ENCODE measurements around the gene SPTBN5.

Gene SPTBN5

DNA sequence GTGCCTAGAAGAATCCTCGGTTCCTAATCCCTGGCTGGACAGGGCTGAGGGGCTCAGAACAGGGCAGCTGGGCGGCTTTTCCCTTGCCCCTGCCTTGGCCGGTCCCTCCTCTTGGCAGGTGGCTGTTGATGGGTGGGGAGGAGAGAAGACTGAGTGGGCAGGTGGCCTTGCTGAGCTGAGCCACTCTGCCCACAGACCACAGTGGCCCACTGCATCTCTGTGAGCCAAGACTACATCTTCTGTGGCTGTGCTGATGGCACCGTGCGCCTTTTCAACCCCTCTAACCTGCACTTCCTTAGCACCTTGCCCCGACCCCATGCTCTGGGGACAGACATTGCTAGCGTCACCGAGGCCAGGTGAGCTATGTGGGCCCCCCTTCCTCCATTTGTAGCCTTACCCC is 80.4 kb downstream of the SPTBN5 start:
- Histone ChIP-seq H3K27ac (ENCODE audit: low read depth, low read length, poor library complexity, severe bottlenecking) (no peak overlapping the region), H2AFZ (ENCODE audit: low read length) (no peak overlapping the region), H3K4me3 (ENCODE audit: low read depth, low read length, poor library complexity, severe bottlenecking) (no peak overlapping the region), H3K9me2 (ENCODE audit: low read depth, low read length) (no peaks in the 10 kb centered on the region), H3K4me1 (ENCODE audit: insufficient read depth, low read length, severe bottlenecking) (peaks cover 21% of the 10 kb centered on the region), H3F3A (ENCODE audit: insufficient read depth, low read length) (no peaks in the 10 kb centered on the region), H3K9ac (ENCODE audit: low read length) (no peak overlapping the region), H4K20me1 (ENCODE audit: insufficient read depth, low read length) (no peaks in the 10 kb centered on the region), H3K9me3 (ENCODE audit: low read length) (no peaks in the 10 kb centered on the region), H3K79me2 (ENCODE audit: insufficient read depth, low read length) (no peaks in the 10 kb centered on the region), H3K4me2 (ENCODE audit: low read length) (no peak overlapping the region), H3K36me3 (ENCODE audit: insufficient read depth, low read length) (peaks cover 5% of the 10 kb centered on the region; the same call in 1 of the 2 replicates), H3K27me3 (ENCODE audit: insufficient read depth, low read length) (no peaks in the 10 kb centered on the region)
- TF ChIP-seq, protein P1, sequence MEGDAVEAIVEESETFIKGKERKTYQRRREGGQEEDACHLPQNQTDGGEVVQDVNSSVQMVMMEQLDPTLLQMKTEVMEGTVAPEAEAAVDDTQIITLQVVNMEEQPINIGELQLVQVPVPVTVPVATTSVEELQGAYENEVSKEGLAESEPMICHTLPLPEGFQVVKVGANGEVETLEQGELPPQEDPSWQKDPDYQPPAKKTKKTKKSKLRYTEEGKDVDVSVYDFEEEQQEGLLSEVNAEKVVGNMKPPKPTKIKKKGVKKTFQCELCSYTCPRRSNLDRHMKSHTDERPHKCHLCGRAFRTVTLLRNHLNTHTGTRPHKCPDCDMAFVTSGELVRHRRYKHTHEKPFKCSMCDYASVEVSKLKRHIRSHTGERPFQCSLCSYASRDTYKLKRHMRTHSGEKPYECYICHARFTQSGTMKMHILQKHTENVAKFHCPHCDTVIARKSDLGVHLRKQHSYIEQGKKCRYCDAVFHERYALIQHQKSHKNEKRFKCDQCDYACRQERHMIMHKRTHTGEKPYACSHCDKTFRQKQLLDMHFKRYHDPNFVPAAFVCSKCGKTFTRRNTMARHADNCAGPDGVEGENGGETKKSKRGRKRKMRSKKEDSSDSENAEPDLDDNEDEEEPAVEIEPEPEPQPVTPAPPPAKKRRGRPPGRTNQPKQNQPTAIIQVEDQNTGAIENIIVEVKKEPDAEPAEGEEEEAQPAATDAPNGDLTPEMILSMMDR (IDR thresholded peaks at IDR 0.05; ENCODE audit: low read length) = no peak
- TF ChIP-seq EZH2 (IDR thresholded peaks at IDR 0.05; ENCODE audit: borderline replicate concordance, low read length) = no peak

DNA sequence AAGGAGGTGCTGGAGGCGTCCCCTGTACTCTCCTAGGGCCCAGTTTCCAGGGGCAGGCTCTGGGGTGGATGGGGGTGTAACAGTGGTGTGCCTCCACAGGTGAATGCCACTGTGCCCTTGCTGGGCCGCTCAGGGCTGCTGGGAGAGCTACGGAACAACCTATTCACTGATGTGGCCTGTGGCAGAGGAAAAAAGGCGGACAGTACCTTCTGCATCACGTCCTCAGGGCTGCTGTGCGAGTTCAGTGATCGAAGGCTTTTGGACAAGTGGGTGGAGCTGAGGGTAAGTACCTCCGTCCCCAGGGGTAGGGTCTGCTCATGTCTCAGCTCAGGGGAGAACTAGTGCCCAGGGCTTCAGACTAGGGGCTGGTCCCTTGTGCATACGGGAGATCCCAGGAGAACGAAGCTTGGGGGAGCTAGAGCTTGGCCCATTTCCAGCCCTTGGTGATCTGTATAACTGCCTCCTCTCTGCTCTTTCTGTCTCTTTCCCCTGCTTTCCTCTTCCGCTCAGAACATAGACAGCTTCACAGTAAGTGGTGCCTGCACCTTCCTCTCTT is 81.0 kb downstream of the SPTBN5 start:
- TF ChIP-seq, protein P1 (IDR thresholded peaks at IDR 0.05; ENCODE audit: low read length) = no peak
- no peak for TF ChIP-seq EZH2 (IDR thresholded peaks at IDR 0.05; ENCODE audit: borderline replicate concordance, low read length)
- Histone ChIP-seq H3K27me3 (ENCODE audit: insufficient read depth, low read length) (no peaks in the 10 kb centered on the region), H4K20me1 (ENCODE audit: insufficient read depth, low read length) (no peaks in the 10 kb centered on the region), H3K4me2 (ENCODE audit: low read length) (no peak overlapping the region), H3K36me3 (ENCODE audit: insufficient read depth, low read length) (peaks cover 5% of the 10 kb centered on the region; the same call in 1 of the 2 replicates), H3K4me3 (ENCODE audit: low read depth, low read length, poor library complexity, severe bottlenecking) (no peak overlapping the region), H3F3A (ENCODE audit: insufficient read depth, low read length) (no peaks in the 10 kb centered on the region), H3K9me2 (ENCODE audit: low read depth, low read length) (no peaks in the 10 kb centered on the region), H2AFZ (ENCODE audit: low read length) (no peak overlapping the region), H3K79me2 (ENCODE audit: insufficient read depth, low read length) (no peaks in the 10 kb centered on the region), H3K27ac (ENCODE audit: low read depth, low read length, poor library complexity, severe bottlenecking) (no peak overlapping the region), H3K9me3 (ENCODE audit: low read length) (no peaks in the 10 kb centered on the region), H3K9ac (ENCODE audit: low read length) (no peak overlapping the region), H3K4me1 (ENCODE audit: insufficient read depth, low read length, severe bottlenecking) (peaks cover 21% of the 10 kb centered on the region)

DNA sequence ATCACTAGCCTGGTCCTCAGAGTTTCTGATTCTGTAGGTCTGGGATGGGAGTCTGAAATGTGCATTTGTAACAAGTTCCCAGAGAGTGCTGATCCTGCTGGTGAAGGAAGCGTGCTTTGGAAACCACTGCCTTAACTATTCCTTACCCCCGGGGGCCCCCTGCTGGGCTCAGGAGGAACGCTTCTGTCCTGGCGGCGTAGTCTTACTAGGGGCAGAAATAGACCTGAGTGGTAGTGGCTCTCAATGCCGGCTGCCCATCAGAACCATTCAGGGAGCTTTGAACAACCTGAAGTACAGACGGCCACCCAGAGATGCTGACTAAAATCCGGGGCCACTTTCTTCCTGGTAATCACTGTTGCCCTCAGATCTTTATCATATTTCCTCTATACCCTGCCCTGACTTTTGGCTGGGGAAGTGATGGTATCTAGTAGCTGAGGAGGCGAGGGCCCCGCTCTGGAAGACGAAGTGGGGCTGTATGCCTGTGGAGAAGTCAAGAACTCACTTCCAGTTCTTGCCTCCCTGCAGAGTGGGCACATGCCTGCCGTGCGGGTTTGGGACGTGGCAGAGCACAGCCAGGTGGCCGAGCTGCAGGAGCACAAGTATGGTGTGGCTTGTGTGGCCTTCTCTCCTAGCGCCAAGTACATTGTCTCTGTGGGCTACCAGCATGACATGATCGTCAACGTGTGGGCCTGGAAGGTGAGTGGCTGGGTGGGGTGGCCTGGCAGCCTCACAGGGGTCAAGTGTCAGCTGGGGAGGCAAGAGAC is 82.2 kb downstream of the SPTBN5 start:
- no peaks in the 10 kb centered on the region for H3K79me2 ChIP-seq (ENCODE audit: insufficient read depth, low read length)
- TF ChIP-seq, protein P1 (IDR thresholded peaks at IDR 0.05; ENCODE audit: low read length) = peak; percentile 97
- no peak for TF ChIP-seq EZH2 (IDR thresholded peaks at IDR 0.05; ENCODE audit: borderline replicate concordance, low read length)
- no peaks in the 10 kb centered on the region for H3K27me3 ChIP-seq (ENCODE audit: insufficient read depth, low read length)
- peaks cover 21% of the 10 kb centered on the region for H3K4me1 ChIP-seq (ENCODE audit: insufficient read depth, low read length, severe bottlenecking)
- no peaks in the 10 kb centered on the region for H3F3A ChIP-seq (ENCODE audit: insufficient read depth, low read length)
- H3K27ac ChIP-seq (ENCODE audit: low read depth, low read length, poor library complexity, severe bottlenecking) = peak overlapping the region; percentile 27
- H3K4me3 ChIP-seq (ENCODE audit: low read depth, low read length, poor library complexity, severe bottlenecking) = no peak overlapping the region
- H3K4me2 ChIP-seq (ENCODE audit: low read length) = no peak overlapping the region
- H4K20me1 ChIP-seq (ENCODE audit: insufficient read depth, low read length) = no peaks in the 10 kb centered on the region
- no peak overlapping the region for H2AFZ ChIP-seq (ENCODE audit: low read length)
- H3K9me3 ChIP-seq (ENCODE audit: low read length) = no peaks in the 10 kb centered on the region
- peaks cover 5% of the 10 kb centered on the region; the same call in 1 of the 2 replicates for H3K36me3 ChIP-seq (ENCODE audit: insufficient read depth, low read length)
- H3K9me2 ChIP-seq (ENCODE audit: low read depth, low read length) = no peaks in the 10 kb centered on the region
- H3K9ac ChIP-seq (ENCODE audit: low read length) = no peak overlapping the region
